PC-3 (cell line): ENCODE data around the gene MUTYH. TPM values are rescaled to one million over a fixed set of nuclear protein-coding genes. Genes with fewer than 3 reads are reported as not detected.

Source experiments
- ATAC-seq: fragments of 200-7000 bp; cut with Tn5 transposase; 2 replicates; pipeline ENCODE4 v1.9.1; 2020; ENCODE audit warnings: mild to moderate bottlenecking, moderate library complexity
- BruUV-seq: library from RNA; stranded (reverse); fragments of 400-500 nt; replicated peaks from 2 replicates; lab custom pipeline; 2021; lab: Mats Ljungman, UMichigan
- CTCF ChIA-PET: fragments of 300-600 bp; sonication (Branson Sonifier 250); formaldehyde crosslinking; loops from one replicate; lab custom pipeline; 2022; ENCODE audit warnings: antibody characterized with exemption; lab: Charles Lee
- POLR2A ChIA-PET: fragments of 300-600 bp; sonication (Branson Sonifier 250); formaldehyde crosslinking; loops from one replicate; lab custom pipeline; 2022; ENCODE audit warnings: antibody characterized with exemption; ENCODE audit not compliant: unreplicated experiment; lab: Charles Lee
- DNase-seq: peaks from one replicate; pipeline ENCODE4 v3.0.0-alpha.2; 2015
- H2AFZ ChIP-seq: fragments of 300-600 bp; sonication (generic); 2 replicates; pipeline ENCODE4 v1.6.0; 2016; ENCODE audit warnings: antibody characterized with exemption, low read length
- H3F3A ChIP-seq: fragments of 300-600 bp; sonication (generic); one replicate; pipeline ENCODE4 v1.6.0; 2017; ENCODE audit warnings: antibody characterized with exemption, low read length, control low read depth, mild to moderate bottlenecking; ENCODE audit not compliant: unreplicated experiment
- H3K27ac ChIP-seq: fragments of 300-600 bp; sonication (generic); 2 replicates; pipeline ENCODE4 v1.5.1; 2016; ENCODE audit warnings: mild to moderate bottlenecking, low read length
- H3K27me3 ChIP-seq: fragments of 300-600 bp; sonication (generic); 2 replicates; pipeline ENCODE4 v1.6.1; 2016; ENCODE audit warnings: low read length, mixed read lengths
- H3K36me3 ChIP-seq: fragments of 300-600 bp; sonication (generic); 2 replicates; pipeline ENCODE4 v1.6.1; 2016; ENCODE audit warnings: low read depth, mixed run types, low read length, mixed read lengths
- H3K4me1 ChIP-seq: fragments of 300-600 bp; sonication (generic); 2 replicates; pipeline ENCODE4 v1.5.1; 2016; ENCODE audit warnings: low read length; ENCODE audit not compliant: insufficient read depth
- H3K4me2 ChIP-seq: fragments of 300-600 bp; sonication (generic); 2 replicates; pipeline ENCODE4 v1.6.0; 2016; ENCODE audit warnings: low read length
- H3K4me3 ChIP-seq: fragments of 300-600 bp; sonication (generic); 2 replicates; pipeline ENCODE4 v1.5.1; 2016; ENCODE audit warnings: mild to moderate bottlenecking, low read length, mixed read lengths
- H3K79me2 ChIP-seq: fragments of 300-600 bp; sonication (generic); 2 replicates; pipeline ENCODE4 v1.6.1; 2017; ENCODE audit warnings: low read length, mixed read lengths
- H3K9ac ChIP-seq: fragments of 300-600 bp; sonication (generic); 2 replicates; pipeline ENCODE4 v1.6.0; 2016; ENCODE audit warnings: mild to moderate bottlenecking, low read length
- H3K9me2 ChIP-seq: fragments of 300-600 bp; sonication (generic); replicated peaks from 2 replicates; pipeline ENCODE4 v1.6.1; 2016; ENCODE audit warnings: mixed run types, low read length, mixed read lengths
- H3K9me3 ChIP-seq: fragments of 300-600 bp; sonication (generic); 2 replicates; pipeline ENCODE4 v1.6.1; 2016; ENCODE audit warnings: low read length, mixed read lengths
- H4K20me1 ChIP-seq: fragments of 300-600 bp; sonication (generic); 2 replicates; pipeline ENCODE4 v1.6.1; 2016; ENCODE audit warnings: low read length, mixed read lengths
- EZH2 ChIP-seq: fragments of 300-600 bp; sonication (generic); IDR thresholded peaks from one replicate; pipeline ENCODE4 v1.6.1; 2017; ENCODE audit warnings: antibody characterized with exemption, mild to moderate bottlenecking, low read length; ENCODE audit not compliant: unreplicated experiment
- EZH2phosphoT487 ChIP-seq: fragments of 300-600 bp; sonication (generic); IDR thresholded peaks from 2 replicates; pipeline ENCODE4 v1.6.1; 2018; ENCODE audit warnings: mild to moderate bottlenecking, antibody characterized with exemption, low read length, borderline replicate concordance
- intact Hi-C: fragments of 100-400 bp; cut with micrococcal nuclease; formaldehyde crosslinking; loops from 2 replicates; pipeline ENCODE4 v1.9.0; 2023
- total RNA-seq: library from RNA; depleted of rRNA; stranded (reverse); fragments of >200 nt; gene quantifications from 2 replicates; pipeline ENCODE4 v1.2.3, GENCODE V29; 2014
- TF ChIP-seq, protein P1 (sequence below): fragments of 300-600 bp; sonication (generic); conservative IDR thresholded peaks from 2 replicates; pipeline ENCODE4 v1.5.1; 2017; ENCODE audit warnings: antibody characterized with exemption, low read depth, mild to moderate bottlenecking, low read length

Gene MUTYH
- total RNA-seq, 1 experiment from 2014 or later = 22.8 TPM

DNA sequence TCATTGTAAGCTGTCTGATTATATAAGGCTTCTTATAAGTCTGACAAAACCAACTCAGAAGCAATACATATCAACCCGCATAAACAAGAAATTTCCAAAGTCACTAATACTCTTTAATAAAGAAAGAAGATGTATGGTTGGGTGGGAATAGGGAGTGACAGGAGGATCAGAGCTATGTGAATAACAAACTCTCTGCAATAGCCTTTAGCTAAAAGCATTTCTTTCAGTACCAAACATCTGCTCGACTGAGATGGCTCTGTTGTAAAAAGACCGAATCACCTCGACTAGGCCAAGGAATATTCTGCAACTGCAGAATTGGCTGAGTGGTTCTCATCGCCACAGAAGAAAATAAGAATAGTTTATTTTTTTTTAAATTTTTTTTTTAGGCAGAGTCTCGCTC lies 39.3 kb upstream of the MUTYH start:
- intact Hi-C loops = no loop called here
- H3K27me3 ChIP-seq = no peaks in the 10 kb centered on the region
- no peak overlapping the region for H2AFZ ChIP-seq
- H3K4me1 ChIP-seq = peaks cover 4% of the 10 kb centered on the region; the same call in 1 of the 2 replicates
- H3F3A ChIP-seq = no peaks in the 10 kb centered on the region
- no peaks in the 10 kb centered on the region for H3K9me3 ChIP-seq
- no peak overlapping the region for H3K4me3 ChIP-seq
- no peaks in the 10 kb centered on the region for H3K79me2 ChIP-seq
- TF ChIP-seq, protein P1, sequence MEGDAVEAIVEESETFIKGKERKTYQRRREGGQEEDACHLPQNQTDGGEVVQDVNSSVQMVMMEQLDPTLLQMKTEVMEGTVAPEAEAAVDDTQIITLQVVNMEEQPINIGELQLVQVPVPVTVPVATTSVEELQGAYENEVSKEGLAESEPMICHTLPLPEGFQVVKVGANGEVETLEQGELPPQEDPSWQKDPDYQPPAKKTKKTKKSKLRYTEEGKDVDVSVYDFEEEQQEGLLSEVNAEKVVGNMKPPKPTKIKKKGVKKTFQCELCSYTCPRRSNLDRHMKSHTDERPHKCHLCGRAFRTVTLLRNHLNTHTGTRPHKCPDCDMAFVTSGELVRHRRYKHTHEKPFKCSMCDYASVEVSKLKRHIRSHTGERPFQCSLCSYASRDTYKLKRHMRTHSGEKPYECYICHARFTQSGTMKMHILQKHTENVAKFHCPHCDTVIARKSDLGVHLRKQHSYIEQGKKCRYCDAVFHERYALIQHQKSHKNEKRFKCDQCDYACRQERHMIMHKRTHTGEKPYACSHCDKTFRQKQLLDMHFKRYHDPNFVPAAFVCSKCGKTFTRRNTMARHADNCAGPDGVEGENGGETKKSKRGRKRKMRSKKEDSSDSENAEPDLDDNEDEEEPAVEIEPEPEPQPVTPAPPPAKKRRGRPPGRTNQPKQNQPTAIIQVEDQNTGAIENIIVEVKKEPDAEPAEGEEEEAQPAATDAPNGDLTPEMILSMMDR = no peak
- TF ChIP-seq EZH2phosphoT487 (no peak), EZH2 (no peak)
- ATAC-seq (no peak), DNase-seq (no peak)
- no peak overlapping the region for H3K27ac ChIP-seq
- H3K4me2 ChIP-seq = no peak overlapping the region
- H4K20me1 ChIP-seq = no peaks in the 10 kb centered on the region
- BruUV-seq = no TSS peak
- H3K9me2 ChIP-seq = no peaks in the 10 kb centered on the region
- CTCF ChIA-PET = no interaction called here
- POLR2A ChIA-PET = no interaction called here
- no peak overlapping the region for H3K9ac ChIP-seq
- no peaks in the 10 kb centered on the region for H3K36me3 ChIP-seq

DNA sequence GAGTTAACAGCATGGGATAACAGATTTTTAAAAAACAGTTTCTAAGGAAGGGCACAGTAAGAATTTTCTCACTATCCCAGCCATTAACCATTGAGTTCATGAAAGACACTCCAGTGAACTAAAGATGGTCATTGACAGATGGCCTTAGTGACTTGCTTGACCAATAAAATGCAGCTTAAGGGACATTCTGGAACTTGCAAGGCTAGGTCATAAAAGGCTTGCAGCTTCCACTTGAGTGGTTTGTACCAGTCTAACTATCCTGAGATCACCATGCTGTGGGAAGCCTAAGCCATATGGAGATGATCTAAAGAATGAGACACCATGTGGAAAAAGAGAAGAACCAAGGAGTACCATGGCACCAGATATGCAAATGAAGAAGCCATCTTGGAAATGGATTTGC lies 37.9 kb upstream of the MUTYH start:
- H3F3A ChIP-seq = no peaks in the 10 kb centered on the region

More for the DNA sequence above, 37.9 kb upstream of the MUTYH start:
- CTCF ChIA-PET = no interaction called here
- H3K9me3 ChIP-seq = no peaks in the 10 kb centered on the region
- BruUV-seq = no TSS peak
- DNase-seq (no peak), ATAC-seq (no peak)
- H3K4me1 ChIP-seq = peaks cover 4% of the 10 kb centered on the region; the same call in 1 of the 2 replicates
- H4K20me1 ChIP-seq = no peaks in the 10 kb centered on the region
- no peak overlapping the region for H3K9ac ChIP-seq
- no peak overlapping the region for H3K4me2 ChIP-seq
- POLR2A ChIA-PET = no interaction called here
- TF ChIP-seq EZH2 = no peak
- TF ChIP-seq, protein P1 = no peak
- TF ChIP-seq EZH2phosphoT487 = no peak
- intact Hi-C loops = no loop called here
- H3K27ac ChIP-seq = no peak overlapping the region
- H2AFZ ChIP-seq = no peak overlapping the region
- no peak overlapping the region for H3K4me3 ChIP-seq
- no peaks in the 10 kb centered on the region for H3K27me3 ChIP-seq
- no peaks in the 10 kb centered on the region for H3K79me2 ChIP-seq
- no peaks in the 10 kb centered on the region for H3K36me3 ChIP-seq
- H3K9me2 ChIP-seq = no peaks in the 10 kb centered on the region
